Esophagus muscularis mucosa (tissue), 4 donors: ENCODE results near the gene SEC61A1.

ENCODE experiments used
- CTCF ChIP-seq, 3 experiments: fragments of 200-600 bp in 2 of 3; fragments of 450-650 bp in 1 of 3; sonication (generic) in 2 of 3; IDR thresholded peaks; one replicate each; pipeline ENCODE4 v1.5.1; 2017 to 2019; ENCODE audit warnings: antibody characterized with exemption in 3 of 3, mild to moderate bottlenecking in 2 of 3, moderate library complexity in 1 of 3
- EP300 ChIP-seq: sonication (generic); formaldehyde crosslinking; IDR thresholded peaks from one replicate; pipeline ENCODE4 v1.6.1; 2017; ENCODE audit warnings: antibody characterized with exemption
- POLR2A ChIP-seq: fragments of 450-650 bp; IDR thresholded peaks from one replicate; pipeline ENCODE4 v1.6.1; 2017; ENCODE audit warnings: antibody characterized with exemption, moderate library complexity, mild to moderate bottlenecking, low read depth
- POLR2AphosphoS5 ChIP-seq, 2 donors: sonication (generic); formaldehyde crosslinking; IDR thresholded peaks; one replicate each; pipeline ENCODE4 v1.6.1; 2017; ENCODE audit warnings: antibody characterized with exemption in 2 of 2

- TF ChIP-seq CTCF (IDR thresholded peaks at IDR 0.05): no peak
- no peak for TF ChIP-seq POLR2A
- TF ChIP-seq EP300: no peak
- TF ChIP-seq POLR2AphosphoS5 (IDR thresholded peaks at IDR 0.05): no peak
Observed at GRCh38 chr3:128004661-128005060, 47.6 kb upstream of the SEC61A1 start.
